ENCODE data around the gene LRRC72. TPM values are rescaled to one million over a fixed set of nuclear protein-coding genes. Genes with fewer than 3 reads are reported as not detected.

LRRC72 gene
- total and polyA plus RNA-seq, 2 experiments from 2014 or later = not detected

GRCh38 chr7:16599860-16600259, 73.2 kb downstream of the LRRC72 start:
- H3K79me2 ChIP-seq (replicated peaks; ENCODE audit: insufficient read depth) = no peaks in the 10 kb centered on the region
- Mint-ChIP-seq H3K9me3 (no peaks in the 10 kb centered on the region), H3K36me3 (ENCODE audit: low read depth) (0 out of 3 replicates have a peak, but pooled peaks cover 4% of the 10 kb centered on the region), H3K27me3 (ENCODE audit: insufficient read depth, low read depth, poor library complexity) (peaks cover 6% of the 10 kb centered on the region), H3K4me3 (no peak overlapping the region), H3K27ac (0 out of 2 replicates have a peak overlapping the region, but pooled peaks have one; percentile 46), H3K4me1 (peaks cover 16% of the 10 kb centered on the region)
- no peak overlapping the region for H3K27ac ChIP-seq (ENCODE audit: low read depth)
- no peak for DNase-seq (ENCODE audit: low spot score)
- peaks cover 4% of the 10 kb centered on the region; the same call in 1 of the 2 replicates for H3K4me1 ChIP-seq (ENCODE audit: insufficient read depth)
- TF ChIP-seq REST (IDR thresholded peaks at IDR 0.05; ENCODE audit: unreplicated experiment) (no peak), ETS1 (IDR thresholded peaks at IDR 0.05) (no peak), POLR2AphosphoS5 (IDR thresholded peaks at IDR 0.05; ENCODE audit: low read depth) (no peak), EZH2phosphoT487 (IDR thresholded peaks at IDR 0.05; ENCODE audit: unreplicated experiment) (no peak), ZNF331 (CRISPR knock-in tag; IDR thresholded peaks at IDR 0.05; ENCODE audit: low read depth) (no peak), NANOG (IDR thresholded peaks at IDR 0.05; ENCODE audit: borderline replicate concordance) (no peak), JUNB (IDR thresholded peaks at IDR 0.05; ENCODE audit: unreplicated experiment) (no peak)
- H3K36me3 ChIP-seq (ENCODE audit: insufficient read depth) = no peaks in the 10 kb centered on the region
- no peak for ATAC-seq
- no peaks in the 10 kb centered on the region for H3K27me3 ChIP-seq (ENCODE audit: insufficient read depth)
- no peaks in the 10 kb centered on the region; the same call in 1 of the 2 replicates for H4K20me1 ChIP-seq (replicated peaks; ENCODE audit: insufficient read depth)
- H3F3A ChIP-seq (replicated peaks; ENCODE audit: low read depth) = no peaks in the 10 kb centered on the region
- H3K4me2 ChIP-seq = no peak overlapping the region
- no peaks in the 10 kb centered on the region for H3K9me2 ChIP-seq (ENCODE audit: insufficient read depth)
- H2AFZ ChIP-seq = no peak overlapping the region
- no peak overlapping the region for H3K4me3 ChIP-seq

GRCh38 chr7:16603633-16604032, 77.0 kb downstream of the LRRC72 start:
- Mint-ChIP-seq H3K36me3 (ENCODE audit: low read depth) (peaks cover 8% of the 10 kb centered on the region; the same call in 1 of the 3 replicates), H3K27ac (no peak overlapping the region), H3K9me3 (no peaks in the 10 kb centered on the region), H3K4me1 (peaks cover 5% of the 10 kb centered on the region; the same call in 2 of the 3 replicates), H3K27me3 (ENCODE audit: insufficient read depth, low read depth, poor library complexity) (peaks cover 2% of the 10 kb centered on the region), H3K4me3 (no peak overlapping the region)
- H3K79me2 ChIP-seq (replicated peaks; ENCODE audit: insufficient read depth) = no peaks in the 10 kb centered on the region
- no peak overlapping the region for H3K4me2 ChIP-seq
- no peaks in the 10 kb centered on the region for H3K27me3 ChIP-seq (ENCODE audit: insufficient read depth)
- H3K36me3 ChIP-seq (ENCODE audit: insufficient read depth) = no peaks in the 10 kb centered on the region
- no peak for ATAC-seq
- DNase-seq (ENCODE audit: low spot score) = no peak
- H3F3A ChIP-seq (replicated peaks; ENCODE audit: low read depth) = no peaks in the 10 kb centered on the region
- no peak overlapping the region for H2AFZ ChIP-seq
- H3K4me1 ChIP-seq (ENCODE audit: insufficient read depth) = no peaks in the 10 kb centered on the region; the same call in 1 of the 2 replicates
- H3K4me3 ChIP-seq = no peak overlapping the region
- H3K27ac ChIP-seq (ENCODE audit: low read depth) = no peak overlapping the region
- H4K20me1 ChIP-seq (replicated peaks; ENCODE audit: insufficient read depth) = no peaks in the 10 kb centered on the region; the same call in 1 of the 2 replicates
- no peaks in the 10 kb centered on the region for H3K9me2 ChIP-seq (ENCODE audit: insufficient read depth)
- TF ChIP-seq ZNF114 (CRISPR knock-in tag; IDR thresholded peaks at IDR 0.05) = no peak
- TF ChIP-seq NANOG (IDR thresholded peaks at IDR 0.05; ENCODE audit: borderline replicate concordance) = no peak
- no peak for TF ChIP-seq EZH2 (IDR thresholded peaks at IDR 0.05; ENCODE audit: low read depth, unreplicated experiment)
- no peak for TF ChIP-seq STAT1 (IDR thresholded peaks at IDR 0.05; ENCODE audit: unreplicated experiment)
- TF ChIP-seq ETS1 (IDR thresholded peaks at IDR 0.05) = no peak
- TF ChIP-seq ZNF331 (CRISPR knock-in tag; IDR thresholded peaks at IDR 0.05; ENCODE audit: low read depth) = no peak
